HG02973 (cell line): ENCODE measurements around the gene PHF21A.
"Not testable (repeated sequence)": the region's sequence is repeated elsewhere in the genome, so short reads cannot be mapped to it uniquely, and the experiment has no call there.

ENCODE experiments used
- ATAC-seq: cut with Tn5 transposase; IDR thresholded peaks from one replicate; pipeline ENCODE4 v1.9.1; 2021; ENCODE audit warnings: moderate library complexity; ENCODE audit not compliant: unreplicated experiment

Gene PHF21A

GRCh38 chr11:46038529-46038928 lies 82.7 kb downstream of the PHF21A start:
- ATAC-seq: no peak

- no peak for ATAC-seq
Measured at GRCh38 chr11:46036969-46037368, 84.3 kb downstream of the PHF21A start.

GRCh38 chr11:46036009-46036408 lies 85.2 kb downstream of the PHF21A start:
- ATAC-seq: no peak

- no peak for ATAC-seq
Measured at GRCh38 chr11:46034041-46034440, 87.2 kb downstream of the PHF21A start.

GRCh38 chr11:46026606-46027293 lies 94.5 kb downstream of the PHF21A start:
- ATAC-seq: no peak

- no peak for ATAC-seq
Measured at GRCh38 chr11:46020084-46020599, 101.1 kb downstream of the PHF21A start.

- no peak for ATAC-seq
Measured at GRCh38 chr11:46018651-46019050, 102.6 kb downstream of the PHF21A start.

- ATAC-seq: no peak
Measured at GRCh38 chr11:46017341-46017740, 103.9 kb downstream of the PHF21A start.

GRCh38 chr11:46015941-46016340 lies 105.3 kb downstream of the PHF21A start:
- ATAC-seq: no peak

- ATAC-seq: not testable (repeated sequence)
Measured at GRCh38 chr11:46014168-46014567, 107.1 kb downstream of the PHF21A start.

- ATAC-seq: no peak
Measured at GRCh38 chr11:46012185-46012584, 109.1 kb downstream of the PHF21A start.

GRCh38 chr11:46010100-46010499 lies 111.2 kb downstream of the PHF21A start:
- no peak for ATAC-seq

- ATAC-seq: no peak
Measured at GRCh38 chr11:46009647-46010046, 111.6 kb downstream of the PHF21A start.

GRCh38 chr11:46006418-46007070 lies 114.7 kb downstream of the PHF21A start:
- ATAC-seq: no peak

GRCh38 chr11:46003572-46003971 lies 117.7 kb downstream of the PHF21A start:
- no peak for ATAC-seq

GRCh38 chr11:46002189-46002588 lies 119.1 kb downstream of the PHF21A start:
- no peak for ATAC-seq

- ATAC-seq: no peak
Measured at GRCh38 chr11:46001448-46001914, 119.8 kb downstream of the PHF21A start.

- no peak for ATAC-seq
Measured at GRCh38 chr11:45997599-45997998, 123.7 kb downstream of the PHF21A start.

GRCh38 chr11:45995342-45995734 lies 125.9 kb downstream of the PHF21A start:
- no peak for ATAC-seq

GRCh38 chr11:45994371-45995341 lies 126.6 kb downstream of the PHF21A start:
- ATAC-seq: no peak

- ATAC-seq: no peak
Measured at GRCh38 chr11:45993531-45994001, 127.7 kb downstream of the PHF21A start.
